IPS-18a (cell line): Measurements from ENCODE around the gene OSBP2.

Source experiments
- H3K27ac ChIP-seq: one replicate; pipeline ENCODE4 v1.5.1; 2013; ENCODE audit warnings: low read length
- H3K27me3 ChIP-seq: one replicate; pipeline ENCODE4 v1.6.1; 2013; ENCODE audit warnings: mild to moderate bottlenecking, low read length; ENCODE audit not compliant: control insufficient read depth, insufficient read depth
- H3K36me3 ChIP-seq: one replicate; pipeline ENCODE4 v1.6.1; 2013; ENCODE audit warnings: low read depth, low read length; ENCODE audit not compliant: control insufficient read depth
- H3K4me1 ChIP-seq: one replicate; pipeline ENCODE4 v1.6.1; 2013; ENCODE audit warnings: low read depth, low read length; ENCODE audit not compliant: control insufficient read depth
- H3K4me3 ChIP-seq: one replicate; pipeline ENCODE4 v1.5.1; 2013; ENCODE audit warnings: low read length
- H3K9ac ChIP-seq: one replicate; pipeline ENCODE4 v1.6.1; 2013; ENCODE audit warnings: mild to moderate bottlenecking, low read length, moderate library complexity
- H3K9me3 ChIP-seq: one replicate; pipeline ENCODE4 v1.6.1; 2013; ENCODE audit warnings: low read depth, low read length; ENCODE audit not compliant: control insufficient read depth

The OSBP2 gene, protein sequence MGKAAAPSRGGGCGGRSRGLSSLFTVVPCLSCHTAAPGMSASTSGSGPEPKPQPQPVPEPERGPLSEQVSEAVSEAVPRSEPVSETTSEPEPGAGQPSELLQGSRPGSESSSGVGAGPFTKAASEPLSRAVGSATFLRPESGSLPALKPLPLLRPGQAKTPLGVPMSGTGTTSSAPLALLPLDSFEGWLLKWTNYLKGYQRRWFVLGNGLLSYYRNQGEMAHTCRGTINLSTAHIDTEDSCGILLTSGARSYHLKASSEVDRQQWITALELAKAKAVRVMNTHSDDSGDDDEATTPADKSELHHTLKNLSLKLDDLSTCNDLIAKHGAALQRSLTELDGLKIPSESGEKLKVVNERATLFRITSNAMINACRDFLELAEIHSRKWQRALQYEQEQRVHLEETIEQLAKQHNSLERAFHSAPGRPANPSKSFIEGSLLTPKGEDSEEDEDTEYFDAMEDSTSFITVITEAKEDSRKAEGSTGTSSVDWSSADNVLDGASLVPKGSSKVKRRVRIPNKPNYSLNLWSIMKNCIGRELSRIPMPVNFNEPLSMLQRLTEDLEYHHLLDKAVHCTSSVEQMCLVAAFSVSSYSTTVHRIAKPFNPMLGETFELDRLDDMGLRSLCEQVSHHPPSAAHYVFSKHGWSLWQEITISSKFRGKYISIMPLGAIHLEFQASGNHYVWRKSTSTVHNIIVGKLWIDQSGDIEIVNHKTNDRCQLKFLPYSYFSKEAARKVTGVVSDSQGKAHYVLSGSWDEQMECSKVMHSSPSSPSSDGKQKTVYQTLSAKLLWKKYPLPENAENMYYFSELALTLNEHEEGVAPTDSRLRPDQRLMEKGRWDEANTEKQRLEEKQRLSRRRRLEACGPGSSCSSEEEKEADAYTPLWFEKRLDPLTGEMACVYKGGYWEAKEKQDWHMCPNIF

DNA sequence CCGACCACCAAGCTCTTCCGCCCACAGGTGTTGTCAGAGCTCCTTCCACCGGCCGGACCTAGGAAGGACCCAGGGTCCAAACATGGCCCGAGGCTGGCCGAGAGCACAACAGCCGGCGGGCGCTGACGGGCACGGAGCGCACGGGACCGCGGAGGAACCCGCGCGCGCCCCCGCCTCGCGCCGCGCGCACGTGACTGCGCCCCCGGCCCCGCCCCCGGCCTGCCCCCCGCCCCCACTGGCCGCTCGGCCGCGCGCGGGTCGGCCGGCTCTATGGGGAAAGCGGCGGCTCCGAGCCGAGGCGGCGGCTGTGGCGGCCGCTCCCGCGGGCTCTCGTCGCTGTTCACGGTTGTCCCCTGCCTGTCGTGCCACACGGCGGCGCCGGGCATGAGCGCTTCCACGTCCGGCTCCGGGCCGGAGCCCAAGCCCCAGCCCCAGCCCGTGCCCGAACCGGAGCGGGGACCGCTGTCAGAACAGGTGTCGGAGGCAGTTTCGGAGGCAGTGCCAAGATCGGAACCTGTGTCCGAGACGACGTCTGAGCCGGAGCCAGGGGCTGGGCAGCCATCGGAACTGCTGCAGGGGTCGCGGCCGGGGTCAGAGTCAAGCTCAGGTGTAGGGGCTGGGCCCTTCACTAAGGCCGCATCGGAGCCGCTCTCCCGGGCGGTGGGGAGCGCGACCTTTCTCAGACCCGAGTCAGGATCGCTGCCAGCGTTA is at the start of gene OSBP2:
TSS of gene OSBP2 (plus strand) at position 235 of the 711 bp plus-strand sequence. CDS start at position 271, 36 bp downstream.
- peak within 1 kb of the TSS; percentile 78 for H3K4me3 ChIP-seq
- peak within 1 kb of the TSS; percentile 24 for H3K27ac ChIP-seq
- no peaks in the 10 kb centered on the region for H3K36me3 ChIP-seq
- peak within 1 kb of the TSS; percentile 66 for H3K9ac ChIP-seq
- no peaks in the 10 kb centered on the region for H3K9me3 ChIP-seq
- no peaks in the 10 kb centered on the region for H3K4me1 ChIP-seq
- peaks cover 29% of the 10 kb centered on the region for H3K27me3 ChIP-seq

- Histone ChIP-seq H3K9ac (no peak overlapping the region), H3K27me3 (no peaks in the 10 kb centered on the region), H3K4me1 (no peaks in the 10 kb centered on the region), H3K9me3 (no peaks in the 10 kb centered on the region), H3K36me3 (no peaks in the 10 kb centered on the region), H3K27ac (no peak overlapping the region), H3K4me3 (no peak overlapping the region)
Measured at GRCh38 chr22:30646518-30647160, 48.0 kb upstream of the OSBP2 start.

DNA sequence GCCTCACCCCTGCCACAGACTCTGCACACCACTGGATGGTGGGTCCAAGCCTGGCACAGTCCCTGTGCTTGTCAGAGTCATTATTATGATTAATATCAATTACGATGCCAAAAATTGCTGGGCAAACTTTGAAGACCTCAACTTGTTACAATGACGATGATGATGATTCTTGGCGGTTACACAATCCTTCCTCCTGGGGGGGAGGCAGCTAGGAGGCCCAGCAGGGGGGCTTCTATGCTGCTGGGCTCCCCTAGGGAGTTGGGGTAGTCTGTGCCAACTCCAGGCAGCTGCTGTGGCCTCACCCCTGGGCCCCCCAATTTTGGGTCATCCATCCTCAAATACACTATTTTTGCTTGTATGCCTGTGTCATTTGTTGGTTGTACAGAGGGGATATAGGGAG is 47.1 kb upstream of the OSBP2 start:
- Histone ChIP-seq H3K4me3 (no peak overlapping the region), H3K27me3 (no peaks in the 10 kb centered on the region), H3K9ac (no peak overlapping the region), H3K9me3 (no peaks in the 10 kb centered on the region), H3K36me3 (no peaks in the 10 kb centered on the region), H3K4me1 (no peaks in the 10 kb centered on the region), H3K27ac (no peak overlapping the region)

- H3K9ac ChIP-seq: no peak overlapping the region
- no peaks in the 10 kb centered on the region for H3K36me3 ChIP-seq
- no peaks in the 10 kb centered on the region for H3K9me3 ChIP-seq
- no peak overlapping the region for H3K4me3 ChIP-seq
- no peak overlapping the region for H3K27ac ChIP-seq
- no peaks in the 10 kb centered on the region for H3K4me1 ChIP-seq
- no peaks in the 10 kb centered on the region for H3K27me3 ChIP-seq
Measured at GRCh38 chr22:30648825-30649224, 45.8 kb upstream of the OSBP2 start.

- no peaks in the 10 kb centered on the region for H3K27me3 ChIP-seq
- H3K27ac ChIP-seq: no peak overlapping the region
- H3K9ac ChIP-seq: no peak overlapping the region
- H3K4me1 ChIP-seq: no peaks in the 10 kb centered on the region
- no peaks in the 10 kb centered on the region for H3K36me3 ChIP-seq
- H3K4me3 ChIP-seq: no peak overlapping the region
- H3K9me3 ChIP-seq: no peaks in the 10 kb centered on the region
Measured at GRCh38 chr22:30649430-30650007, 45.2 kb upstream of the OSBP2 start.

- H3K4me3 ChIP-seq: no peak overlapping the region
- H3K9me3 ChIP-seq: no peaks in the 10 kb centered on the region
- H3K27me3 ChIP-seq: no peaks in the 10 kb centered on the region
Measured at GRCh38 chr22:30650508-30651116, 44.1 kb upstream of the OSBP2 start.

DNA sequence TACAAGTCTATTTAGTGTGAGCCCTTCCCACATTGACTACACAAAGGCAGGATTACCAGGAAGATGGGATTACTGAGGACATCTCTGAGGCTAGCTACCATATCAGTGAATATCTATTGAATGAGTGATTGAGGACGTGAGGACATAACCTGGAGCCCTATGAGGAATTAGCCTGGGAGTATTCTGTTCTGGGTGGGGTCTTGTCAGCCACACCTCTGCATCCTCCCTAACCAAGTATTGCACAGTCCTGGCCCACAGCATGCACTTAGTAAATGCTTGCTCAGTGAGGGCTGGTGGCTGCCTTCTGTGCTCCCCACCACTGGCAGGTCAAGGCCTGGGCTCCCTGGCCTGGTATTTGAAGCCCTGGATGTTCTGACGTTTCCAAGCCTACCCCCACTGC is 41.8 kb upstream of the OSBP2 start:
- no peak overlapping the region for H3K27ac ChIP-seq
- no peaks in the 10 kb centered on the region for H3K4me1 ChIP-seq
- H3K36me3 ChIP-seq: no peaks in the 10 kb centered on the region
- no peaks in the 10 kb centered on the region for H3K27me3 ChIP-seq
- H3K9me3 ChIP-seq: no peaks in the 10 kb centered on the region
- H3K4me3 ChIP-seq: no peak overlapping the region
- no peak overlapping the region for H3K9ac ChIP-seq

More at GRCh38 chr22:30650508-30651116, 44.1 kb upstream of the OSBP2 start:
- Histone ChIP-seq H3K27ac (no peak overlapping the region), H3K36me3 (no peaks in the 10 kb centered on the region), H3K4me1 (no peaks in the 10 kb centered on the region), H3K9ac (no peak overlapping the region)

DNA sequence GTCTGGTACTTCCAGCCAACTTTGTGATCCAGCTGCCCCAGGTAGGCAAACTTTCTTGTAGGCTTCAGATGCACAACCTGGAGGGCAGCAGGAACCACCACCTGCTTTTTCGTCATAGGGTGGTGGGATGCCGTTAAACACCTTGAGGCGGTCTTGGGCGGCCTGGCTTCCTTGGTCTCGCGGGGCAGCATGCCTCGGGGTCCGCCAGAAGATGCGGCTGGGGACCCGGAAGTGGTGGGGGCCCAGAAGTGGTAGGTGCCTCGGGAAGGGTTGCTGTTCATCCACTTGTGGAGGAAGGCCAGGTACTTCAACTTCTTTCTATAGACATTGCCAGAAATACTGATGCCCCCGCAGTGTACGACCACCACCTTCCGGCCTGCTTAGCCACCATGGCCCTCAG is 40.3 kb upstream of the OSBP2 start:
- no peaks in the 10 kb centered on the region for H3K4me1 ChIP-seq
- H3K9me3 ChIP-seq: no peaks in the 10 kb centered on the region
- H3K27me3 ChIP-seq: no peaks in the 10 kb centered on the region
- H3K27ac ChIP-seq: no peak overlapping the region
- H3K4me3 ChIP-seq: no peak overlapping the region
- no peaks in the 10 kb centered on the region for H3K36me3 ChIP-seq
- no peak overlapping the region for H3K9ac ChIP-seq

GRCh38 chr22:30655532-30655931 is 39.1 kb upstream of the OSBP2 start:
- H3K36me3 ChIP-seq: no peaks in the 10 kb centered on the region
- no peak overlapping the region for H3K9ac ChIP-seq
- no peaks in the 10 kb centered on the region for H3K4me1 ChIP-seq
- H3K4me3 ChIP-seq: no peak overlapping the region
- no peaks in the 10 kb centered on the region for H3K27me3 ChIP-seq
- no peak overlapping the region for H3K27ac ChIP-seq
- no peaks in the 10 kb centered on the region for H3K9me3 ChIP-seq

- Histone ChIP-seq H3K4me3 (no peak overlapping the region), H3K9me3 (no peaks in the 10 kb centered on the region), H3K27ac (no peak overlapping the region), H3K27me3 (peaks cover 13% of the 10 kb centered on the region), H3K4me1 (peaks cover 6% of the 10 kb centered on the region), H3K9ac (no peak overlapping the region), H3K36me3 (no peaks in the 10 kb centered on the region)
Measured at GRCh38 chr22:30662040-30662439, 32.6 kb upstream of the OSBP2 start.
